22Rv1 (cell line): ENCODE measurements around the gene MYEF2.

ENCODE experiments used
- H3K27ac ChIP-seq: fragments of 450-650 bp; 2 replicates; pipeline ENCODE4 v1.5.1; 2017
- CTCF ChIP-seq: fragments of 450-650 bp; IDR thresholded peaks from 2 replicates; pipeline ENCODE4 v1.5.1; 2017; ENCODE audit warnings: mild to moderate bottlenecking
- ZFX ChIP-seq: fragments of 450-650 bp; IDR thresholded peaks from 2 replicates; pipeline ENCODE4 v1.6.1; 2017; ENCODE audit warnings: antibody characterized with exemption, borderline replicate concordance

Gene MYEF2

GRCh38 chr15:48105936-48106335 lies 72.2 kb downstream of the MYEF2 start:
- TF ChIP-seq ZFX: no peak
- no peak for TF ChIP-seq CTCF
- H3K27ac ChIP-seq: no peak overlapping the region

- H3K27ac ChIP-seq: no peak overlapping the region
- TF ChIP-seq ZFX (no peak), CTCF (no peak)
Measured at GRCh38 chr15:48103647-48104046, 74.4 kb downstream of the MYEF2 start.

GRCh38 chr15:48102167-48102566 lies 75.9 kb downstream of the MYEF2 start:
- no peak overlapping the region for H3K27ac ChIP-seq
- TF ChIP-seq CTCF (no peak), ZFX (no peak)

- H3K27ac ChIP-seq: no peak overlapping the region
- no peak for TF ChIP-seq ZFX
- no peak for TF ChIP-seq CTCF
Measured at GRCh38 chr15:48101376-48101961, 76.6 kb downstream of the MYEF2 start.

GRCh38 chr15:48097264-48097663 lies 80.8 kb downstream of the MYEF2 start:
- no peak for TF ChIP-seq CTCF
- no peak for TF ChIP-seq ZFX
- H3K27ac ChIP-seq: no peak overlapping the region

- TF ChIP-seq CTCF (no peak), ZFX (no peak)
- no peak overlapping the region for H3K27ac ChIP-seq
Measured at GRCh38 chr15:48096813-48097212, 81.3 kb downstream of the MYEF2 start.

GRCh38 chr15:48096355-48096786 lies 81.7 kb downstream of the MYEF2 start:
- H3K27ac ChIP-seq: no peak overlapping the region
- TF ChIP-seq ZFX (no peak), CTCF (no peak)
